GM12878 (cell line): ENCODE results near the gene TMEM63C. TPM values are rescaled to one million over a fixed set of nuclear protein-coding genes. Genes with fewer than 3 reads are reported as not detected.
A peak's percentile ranks its signal among the peaks of the same experiment; 100 is the strongest.

ENCODE experiments used
- ATAC-seq: fragments of 200-7000 bp; cut with Tn5 transposase; 3 replicates; pipeline ENCODE4 v1.9.1; 2020; ENCODE audit warnings: mild to moderate bottlenecking, moderate library complexity
- BruUV-seq: library from RNA; stranded (reverse); fragments of 400-500 nt; replicated peaks from 2 replicates; lab custom pipeline; 2021; lab: Mats Ljungman, UMichigan
- CTCF ChIA-PET: fragments of 300-600 bp; sonication (Branson Sonifier 250); formaldehyde crosslinking; extraction: SDS; loops from one replicate; lab custom pipeline; 2021; ENCODE audit warnings: inconsistent platforms; lab: Yijun Ruan, JAX
- POLR2A ChIA-PET: fragments of 350-600 bp; formaldehyde crosslinking; extraction: SDS; loops from one replicate; lab custom pipeline; 2021; ENCODE audit warnings: inconsistent platforms; lab: Charles Lee
- RAD21 ChIA-PET: fragments of 300-600 bp; sonication (Branson Sonifier 250); formaldehyde crosslinking; loops from one replicate; lab custom pipeline; 2023; ENCODE audit warnings: antibody characterized with exemption; ENCODE audit not compliant: unreplicated experiment; lab: Charles Lee
- SMC1A ChIA-PET: fragments of 300-600 bp; sonication (Branson Sonifier 250); formaldehyde crosslinking; loops from one replicate; lab custom pipeline; 2023; ENCODE audit not compliant: unreplicated experiment, uncharacterized antibody; lab: Charles Lee
- DNase-seq: peaks from one replicate; pipeline ENCODE4 v3.0.0-alpha.2; 2011; ENCODE audit warnings: low read depth, low spot score
- FAIRE-seq: peaks from 3 replicates; lab custom pipeline; 2011; peaks lifted over from hg19 to GRCh38; lab: Jason Lieb, UNC
- H2AFZ ChIP-seq: 2 replicates; pipeline ENCODE4 v1.6.0; 2011; ENCODE audit warnings: low read depth, low read length, control low read depth; ENCODE audit not compliant: control insufficient read depth
- H3K27ac ChIP-seq: 2 replicates; pipeline ENCODE4 v1.5.1; 2011; ENCODE audit warnings: control low read depth; ENCODE audit not compliant: control insufficient read depth, insufficient read depth
- H3K27me3 ChIP-seq, 2 experiments: replicated peaks in 1 of 2; 2 replicates each; pipeline versions ENCODE4 v1.6.0 to v1.6.1; 2011; ENCODE audit warnings: low read length in 1 of 2; ENCODE audit not compliant: control insufficient read depth in 2 of 2, insufficient read depth in 2 of 2
- H3K36me3 ChIP-seq, 2 experiments: 2 replicates each; pipeline ENCODE4 v1.5.1; 2011; ENCODE audit warnings: low read length in 1 of 2; ENCODE audit not compliant: control insufficient read depth in 2 of 2, insufficient read depth in 2 of 2
- H3K4me1 ChIP-seq: 2 replicates; pipeline ENCODE4 v1.6.1; 2011; ENCODE audit warnings: mild to moderate bottlenecking, low read length, moderate library complexity, mixed read lengths; ENCODE audit not compliant: control insufficient read depth, insufficient read depth
- H3K4me2 ChIP-seq: 2 replicates; pipeline ENCODE4 v1.6.0; 2011; ENCODE audit warnings: control low read depth; ENCODE audit not compliant: control insufficient read depth, insufficient read depth
- H3K4me3 ChIP-seq: fragments of 200-600 bp; sonication (generic); 2 replicates; pipeline ENCODE4 v1.5.1; 2016
- H3K79me2 ChIP-seq: 2 replicates; pipeline ENCODE4 v1.6.0; 2011; ENCODE audit warnings: low read length; ENCODE audit not compliant: control insufficient read depth, insufficient read depth
- H3K9ac ChIP-seq: 2 replicates; pipeline ENCODE4 v1.8.0; 2011; ENCODE audit warnings: low read length, control low read depth, mixed read lengths; ENCODE audit not compliant: control insufficient read depth, insufficient read depth
- H3K9me3 ChIP-seq: replicated peaks from 3 replicates; pipeline ENCODE4 v1.5.1; 2011; ENCODE audit warnings: mild to moderate bottlenecking, low read length; ENCODE audit not compliant: control insufficient read depth, insufficient read depth
- H4K20me1 ChIP-seq: 2 replicates; pipeline ENCODE4 v1.6.0; 2011; ENCODE audit not compliant: control insufficient read depth, insufficient read depth
- ATF7 ChIP-seq: fragments of 450-650 bp; IDR thresholded peaks from 2 replicates; pipeline ENCODE4 v1.6.1; 2016; ENCODE audit warnings: low read depth, mild to moderate bottlenecking
- ELK1 ChIP-seq: IDR thresholded peaks from 2 replicates; pipeline ENCODE4 v1.6.1; 2012; ENCODE audit warnings: low read depth, low read length, improper control_type of control experiment
- ETV6 ChIP-seq, 2 experiments: fragments of 450-650 bp in 1 of 2; IDR thresholded peaks in 1 of 2; conservative IDR thresholded peaks in 1 of 2; 2 replicates each; pipeline ENCODE4 v1.6.1; 2014; ENCODE audit warnings: antibody characterized with exemption in 1 of 2, borderline replicate concordance in 1 of 2, low read depth in 1 of 2, mild to moderate bottlenecking in 1 of 2, moderate library complexity in 1 of 2
- FOS ChIP-seq: IDR thresholded peaks from 3 replicates; pipeline ENCODE4 v1.6.1; 2011; ENCODE audit warnings: borderline replicate concordance; ENCODE audit not compliant: insufficient read length; ENCODE audit errors: extremely low read depth
- JUND ChIP-seq: IDR thresholded peaks from 2 replicates; pipeline ENCODE4 v1.6.1; 2012; ENCODE audit warnings: low read depth, mild to moderate bottlenecking, low read length, improper control_type of control experiment, moderate library complexity
- MYB ChIP-seq: fragments of 150-350 bp; IDR thresholded peaks from 2 replicates; pipeline ENCODE4 v1.6.1; 2014; ENCODE audit warnings: mild to moderate bottlenecking, low read depth, low read length, borderline replicate concordance
- SIX5 ChIP-seq: IDR thresholded peaks from 2 replicates; pipeline ENCODE4 v1.6.1; 2011; ENCODE audit warnings: mild to moderate bottlenecking, low read depth, low read length, moderate library complexity; ENCODE audit not compliant: severe bottlenecking
- USF1 ChIP-seq: IDR thresholded peaks from 2 replicates; pipeline ENCODE4 v1.6.1; 2011; ENCODE audit warnings: borderline replicate concordance, low read depth, mild to moderate bottlenecking, moderate library complexity, mixed read lengths, low read length; ENCODE audit not compliant: insufficient read depth; ENCODE audit errors: extremely low read length
- WGBS: methylation state at CpG from one replicate; pipeline ENCODE4 v1.1.6; 2016; ENCODE audit warnings: low lambda C conversion rate; ENCODE audit not compliant: insufficient replicate concordance, insufficient coverage; ENCODE audit errors: missing lambda C conversion rate; 5-methylcytosine and 5-hydroxymethylcytosine counted together
- in situ Hi-C: fragments of 300-500 bp; cut with MboI; formaldehyde crosslinking; loops from 9 replicates; pipeline ENCODE4 v1.14.3; 2018; ENCODE audit warnings: mixed read lengths
- intact Hi-C: fragments of 100-400 bp; cut with micrococcal nuclease; formaldehyde crosslinking; loops from one replicate; pipeline ENCODE4 v1.14.2; 2022; ENCODE audit not compliant: unreplicated experiment
- polyA plus RNA-seq, 11 experiments: library from polyadenylated mRNA; depleted of rRNA in 4 of 11; unstranded in 6 of 11; stranded (reverse) in 5 of 11; fragments of >200 nt; fragmentation: Nextera tagmentation in 4 of 11; fragmentation: Illumina TruSeq in 1 of 11; extraction: Ambion mirVana in 4 of 11; extraction: Trizol in 1 of 11; gene quantifications; 1 replicate in 1 of 11; 2 replicates in 10 of 11; pipeline versions ENCODE4 v1.2.1 to v1.2.3, GENCODE V29; 2011 to 2016; ENCODE audit warnings: inconsistent platforms in 2 of 11, missing spikeins in 2 of 11, low read depth in 1 of 11
- total RNA-seq, 4 experiments: library from RNA; depleted of rRNA in 3 of 4; stranded (reverse); fragments of >200 nt in 3 of 4; fragmentation: Illumina TruSeq in 1 of 4; extraction: Trizol in 1 of 4; gene quantifications; 2 replicates each; pipeline versions ENCODE4 v1.2.1 to v1.2.3, GENCODE V29; 2013 to 2021

Gene TMEM63C
- total and polyA plus RNA-seq, 10 of the 15 experiments (the other 5 are each of a cell fraction or from before 2014, with no cell fraction given): 0.06 to 1.3 (median 0.39) TPM; not detected in 4

- H3K9ac ChIP-seq: no peak overlapping the region
- H4K20me1 ChIP-seq: no peaks in the 10 kb centered on the region
- ChIA-PET POLR2A (no interaction called here), SMC1A (no interaction called here), CTCF (no interaction called here), RAD21 (no interaction called here)
- no TSS peak for BruUV-seq
- DNase-seq (no peak), FAIRE-seq (no peak), ATAC-seq (no peak; the same call in 2 of the 3 replicates)
- no peaks in the 10 kb centered on the region for H3K9me3 ChIP-seq
- in situ Hi-C loops (no loop called here), intact Hi-C loops (no loop called here)
- WGBS: 24% methylated on average over 10 of the region's 10 CpGs
- H3K27me3 ChIP-seq: peaks cover 0 to 5% of the 10 kb centered on the region in 2 experiments; a peak in 3 of 4 replicates
- no peaks in the 10 kb centered on the region for H3K4me1 ChIP-seq
- H3K27ac ChIP-seq: no peak overlapping the region
- no peak overlapping the region for H3K4me3 ChIP-seq
- H3K36me3 ChIP-seq: no peaks in the 10 kb centered on the region
- TF ChIP-seq USF1 (peak; percentile 21), ELK1 (no peak)
- H3K4me2 ChIP-seq: no peak overlapping the region
- H3K79me2 ChIP-seq: no peaks in the 10 kb centered on the region
- no peak overlapping the region for H2AFZ ChIP-seq
Observed at GRCh38 chr14:77260631-77261030, 79.0 kb downstream of the TMEM63C start.

GRCh38 chr14:77264466-77265186 is 83.0 kb downstream of the TMEM63C start:
- POLR2A ChIA-PET: no interaction called here
- no peak for ATAC-seq
- Histone ChIP-seq H4K20me1 (no peaks in the 10 kb centered on the region), H3K9ac (no peak overlapping the region), H2AFZ (no peak overlapping the region)
- CTCF ChIA-PET: no interaction called here
- intact Hi-C loops: no loop called here
- DNase-seq: no peak
- RAD21 ChIA-PET: no interaction called here
- TF ChIP-seq MYB (no peak), JUND (no peak), ETV6 (conservative IDR thresholded peaks at IDR 0.05 in 1 of 2, IDR thresholded peaks at IDR 0.05 in 1 of 2; ENCODE audit: borderline replicate concordance in 1 of 2, low read depth in 1 of 2) (no peak), FOS (no peak), SIX5 (no peak), ATF7 (no peak)
- TF ChIP-seq, all 136 proteins: peak for 0
- Histone ChIP-seq H3K79me2 (no peaks in the 10 kb centered on the region), H3K27me3 (peaks cover 0 to 8% of the 10 kb centered on the region in 2 experiments; a peak in 3 of 4 replicates), H3K9me3 (no peaks in the 10 kb centered on the region), H3K4me3 (no peak overlapping the region), H3K36me3 (no peaks in the 10 kb centered on the region), H3K4me2 (no peak overlapping the region), H3K27ac (no peak overlapping the region), H3K4me1 (no peaks in the 10 kb centered on the region)
- in situ Hi-C loops: no loop called here
- SMC1A ChIA-PET: interaction anchor here (0.6 kb wide), 1 partner anchor 822 kb away, joined by 4 read pairs; no protein-coding TSS in a partner anchor
- no TSS peak for BruUV-seq
- no peak for FAIRE-seq
- WGBS: 38% methylated on average over 16 of the region's 16 CpGs
